Measurements from ENCODE around the gene RPN2. TPM values are rescaled to one million over a fixed set of nuclear protein-coding genes. Genes with fewer than 3 reads are reported as not detected.

Gene RPN2
- total and polyA plus RNA-seq, 4 donors, result 153 to 241 (median 177) TPM

GRCh38 chr20:37251825-37252477 lies 72.8 kb downstream of the RPN2 start:
- no peaks in the 10 kb centered on the region for H3K36me3 ChIP-seq (ENCODE audit: control insufficient read depth in 4 of 4, insufficient read depth in 3 of 4, low read depth in 1 of 4, low read length in 3 of 4)
- no peak overlapping the region for H3K27ac ChIP-seq (ENCODE audit: low read depth in 1 of 2, low read length in 2 of 2)
- H3K27me3 ChIP-seq (ENCODE audit: control insufficient read depth in 4 of 4, insufficient read depth in 4 of 4, low read length in 3 of 4), result no peaks in the 10 kb centered on the region
- no peak overlapping the region for H3K4me3 ChIP-seq (ENCODE audit: low read depth in 1 of 3, low read length in 3 of 3)
- H3K9ac ChIP-seq (ENCODE audit: low read depth in 1 of 2, low read length in 2 of 2), result no peak overlapping the region
- no peaks in the 10 kb centered on the region for H3K4me1 ChIP-seq (ENCODE audit: control insufficient read depth in 4 of 4, insufficient read depth in 4 of 4, low read length in 3 of 4)
- DNase-seq (ENCODE audit: low spot score), result no peak
- WGBS, result 81% methylated on average over 15 of the region's 15 CpGs
- H3K9me3 ChIP-seq (ENCODE audit: control insufficient read depth in 4 of 4, low read length in 3 of 4), result peaks cover 0 to 5% (median 2%) of the 10 kb centered on the region in 4 donors
- no peak for TF ChIP-seq ATF3 (IDR thresholded peaks at IDR 0.05)
- TF ChIP-seq FOXA2 (IDR thresholded peaks at IDR 0.05), result no peak
- no peak for TF ChIP-seq HNF4A (conservative IDR thresholded peaks at IDR 0.05)
- no peak for TF ChIP-seq SP1 (IDR thresholded peaks at IDR 0.05)
- TF ChIP-seq JUND (IDR thresholded peaks at IDR 0.05), result no peak
- TF ChIP-seq FOXA1 (IDR thresholded peaks at IDR 0.05), result no peak
- no peak for TF ChIP-seq EGR1 (IDR thresholded peaks at IDR 0.05; ENCODE audit: low read depth in 2 of 2)
- TF ChIP-seq YY1 (IDR thresholded peaks at IDR 0.05), result no peak
- TF ChIP-seq REST (IDR thresholded peaks at IDR 0.05), result no peak
- TF ChIP-seq GABPA (IDR thresholded peaks at IDR 0.05 in 1 of 2, conservative IDR thresholded peaks at IDR 0.05 in 1 of 2), result no peak
- no peak for TF ChIP-seq HNF4G (IDR thresholded peaks at IDR 0.05)

- H3K27me3 ChIP-seq (ENCODE audit: control insufficient read depth in 4 of 4, insufficient read depth in 4 of 4, low read length in 3 of 4), result no peaks in the 10 kb centered on the region
- peaks cover 0 to 5% (median 2%) of the 10 kb centered on the region in 4 donors for H3K9me3 ChIP-seq (ENCODE audit: control insufficient read depth in 4 of 4, low read length in 3 of 4)
- H3K4me3 ChIP-seq (ENCODE audit: low read depth in 1 of 3, low read length in 3 of 3), result no peak overlapping the region
- TF ChIP-seq CTCF (IDR thresholded peaks at IDR 0.05; ENCODE audit: low read depth, low read length, missing input control), result no peak
- TF ChIP-seq HNF4A (conservative IDR thresholded peaks at IDR 0.05), result no peak
- no peak for TF ChIP-seq JUND (IDR thresholded peaks at IDR 0.05)
- TF ChIP-seq GABPA (IDR thresholded peaks at IDR 0.05 in 1 of 2, conservative IDR thresholded peaks at IDR 0.05 in 1 of 2), result no peak
- TF ChIP-seq REST (IDR thresholded peaks at IDR 0.05), result no peak
- TF ChIP-seq EGR1 (IDR thresholded peaks at IDR 0.05; ENCODE audit: low read depth in 2 of 2), result no peak
- no peak overlapping the region for H3K9ac ChIP-seq (ENCODE audit: low read depth in 1 of 2, low read length in 2 of 2)
- 94% methylated on average over 12 of the region's 12 CpGs for WGBS
- H3K36me3 ChIP-seq (ENCODE audit: control insufficient read depth in 4 of 4, insufficient read depth in 3 of 4, low read depth in 1 of 4, low read length in 3 of 4), result no peaks in the 10 kb centered on the region
- DNase-seq (ENCODE audit: low spot score), result no peak
- no peaks in the 10 kb centered on the region for H3K4me1 ChIP-seq (ENCODE audit: control insufficient read depth in 4 of 4, insufficient read depth in 4 of 4, low read length in 3 of 4)
- H3K27ac ChIP-seq (ENCODE audit: low read depth in 1 of 2, low read length in 2 of 2), result no peak overlapping the region
Observed at GRCh38 chr20:37253087-37253486, 74.0 kb downstream of the RPN2 start.

Data from liver (tissue), 9 donors.